T47D (cell line): ENCODE measurements around the gene OR1J4.
"Not testable (repeated sequence)": the region's sequence is repeated elsewhere in the genome, so short reads cannot be mapped to it uniquely, and the experiment has no call there.

Experiments used
- DNase-seq, 2 experiments: peaks; one replicate each; pipeline versions ENCODE4 v3.0.0 to v3.0.0-alpha.2; 2011 to 2012; ENCODE audit warnings: low read depth in 1 of 2, low spot score in 1 of 2
- JUND ChIP-seq: IDR thresholded peaks from 2 replicates; pipeline ENCODE4 v1.6.1; 2012; ENCODE audit warnings: low read depth
- in situ Hi-C: cut with HindIII; loops from 2 replicates; pipeline ENCODE4 v1.10.0; 2016; ENCODE audit warnings: low sequenced_read_pairs, low pct_unique_long_range_greater_than_20kb

OR1J4 gene

DNA sequence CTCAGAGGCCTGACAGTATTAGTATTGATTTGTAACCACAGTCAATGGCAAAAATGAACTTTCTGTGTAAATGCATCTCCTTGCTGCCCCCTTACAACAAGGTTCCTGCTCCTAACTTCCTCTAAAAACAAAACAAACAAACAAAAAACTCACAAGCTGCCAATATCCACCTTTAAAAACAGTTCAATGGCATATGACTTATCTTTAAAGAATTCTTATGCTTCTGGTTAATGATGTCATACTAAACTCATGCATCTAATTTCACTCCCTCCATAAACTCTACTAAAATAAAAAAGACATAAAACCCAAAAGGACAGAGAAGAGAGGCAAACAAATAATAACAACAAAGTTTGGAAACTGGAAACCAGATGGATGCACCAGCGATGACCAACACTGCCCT lies 17.2 kb downstream of the OR1J4 start:
- DNase-seq: no peak
- TF ChIP-seq JUND: no peak
- in situ Hi-C loops: no loop called here

GRCh38 chr9:122537066-122537465 lies 18.1 kb downstream of the OR1J4 start:
- in situ Hi-C loops, DNase-seq: not testable (repeated sequence)

DNA sequence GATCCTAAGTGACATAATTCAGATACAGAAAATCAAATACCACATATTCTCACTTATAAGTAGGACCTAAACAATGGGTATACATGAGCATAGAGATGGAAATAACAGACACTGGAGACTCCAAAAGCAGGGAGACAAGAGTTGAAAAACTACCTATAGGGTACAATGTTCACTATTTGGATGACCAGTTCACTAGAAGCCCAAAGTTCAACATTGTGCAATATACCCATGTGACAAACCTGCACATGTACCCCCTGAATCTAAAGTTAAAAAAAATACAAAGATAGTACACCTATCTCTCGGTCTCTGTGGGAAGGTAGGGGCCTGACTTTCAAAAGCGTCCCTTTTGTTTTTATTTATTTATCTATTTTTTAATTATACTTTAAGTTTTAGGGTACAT lies 19.8 kb downstream of the OR1J4 start:
- in situ Hi-C loops: no loop called here
- no peak for TF ChIP-seq JUND
- DNase-seq: no peak

- DNase-seq: peak; percentile 55 to 80
- TF ChIP-seq JUND: no peak
- in situ Hi-C loops: no loop called here
Observed at GRCh38 chr9:122546196-122546595, 27.3 kb downstream of the OR1J4 start.

DNA sequence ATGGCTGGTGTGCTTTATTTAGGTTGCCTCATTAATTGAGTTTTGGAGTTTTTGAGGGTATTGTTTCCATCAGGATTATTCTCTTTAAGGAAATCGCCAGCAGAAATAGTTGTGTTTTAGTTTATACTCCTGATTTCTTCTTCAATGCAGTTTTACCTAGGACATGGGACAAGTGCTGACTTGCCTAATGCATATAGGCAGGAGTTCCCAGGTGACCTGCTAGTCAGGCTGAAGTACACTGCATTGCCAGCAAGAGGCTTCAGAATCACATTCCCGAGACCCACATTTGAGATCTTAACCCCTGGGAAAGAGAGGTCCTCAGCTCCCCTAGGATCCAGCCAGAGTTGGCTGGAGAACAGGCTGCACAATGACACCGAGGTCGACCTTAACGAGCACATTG lies 32.4 kb downstream of the OR1J4 start:
- no peak for DNase-seq
- TF ChIP-seq JUND: no peak
- in situ Hi-C loops: no loop called here

DNA sequence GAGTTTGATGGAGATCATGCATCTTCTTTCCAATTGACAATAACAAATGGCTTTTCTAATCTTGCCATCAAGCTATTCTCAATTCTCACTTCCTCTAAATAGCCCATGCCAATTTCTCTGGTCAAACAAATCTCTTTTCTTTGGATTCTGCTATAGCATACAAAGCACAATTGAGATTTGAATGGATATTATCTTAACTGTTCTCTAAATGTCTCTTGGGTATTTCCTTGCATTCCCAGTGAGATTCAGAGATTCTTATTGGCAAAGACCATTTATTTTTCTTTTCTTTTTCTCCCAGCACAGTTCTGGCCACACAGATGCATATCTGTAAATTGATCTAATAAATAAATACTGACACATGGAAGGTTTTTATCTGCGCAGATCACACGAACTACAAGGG lies 33.9 kb downstream of the OR1J4 start, which contains the start of gene OR1N2:
TSS of gene OR1N2 (plus strand) at position 301 of the 400 bp plus-strand sequence. CDS start 100 bp downstream, outside the sequence.
- in situ Hi-C loops: no loop called here
- DNase-seq: no peak
- no peak for TF ChIP-seq JUND

- in situ Hi-C loops: no loop called here
- no peak for DNase-seq
- no peak for TF ChIP-seq JUND
Observed at GRCh38 chr9:122561446-122561845, 42.5 kb downstream of the OR1J4 start.

DNA sequence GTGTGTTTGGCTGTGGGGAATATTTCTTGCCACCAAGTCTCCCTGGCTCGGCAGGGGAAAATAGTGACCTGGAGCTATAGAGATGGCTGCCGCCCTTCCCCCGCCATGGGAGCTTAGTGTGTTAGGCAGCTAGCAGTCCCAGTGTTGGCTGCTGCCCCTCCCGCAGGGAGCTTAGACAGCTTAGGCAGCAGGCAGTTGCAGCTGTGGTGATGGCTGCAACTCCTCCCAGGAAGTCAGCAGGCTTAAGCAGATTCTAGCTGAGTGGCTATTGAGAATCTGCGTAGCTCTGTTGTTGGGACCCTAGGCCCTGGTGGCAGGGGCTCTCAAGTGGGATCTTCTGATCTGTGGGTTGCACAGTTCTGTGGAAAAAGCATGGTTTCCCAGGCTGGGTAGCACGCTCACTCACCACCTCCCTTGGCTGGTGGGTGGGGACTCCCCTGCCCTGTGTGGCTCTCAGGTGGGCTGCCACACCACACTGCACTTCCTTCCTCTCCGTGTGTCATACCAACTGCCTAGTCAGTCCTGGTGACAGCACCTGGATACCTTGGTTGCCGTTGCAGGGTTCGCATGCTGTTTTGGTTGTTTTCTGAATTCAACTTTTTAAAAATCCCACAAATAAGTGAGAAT lies 43.3 kb downstream of the OR1J4 start:
- in situ Hi-C loops: no loop called here
- no peak for DNase-seq
- no peak for TF ChIP-seq JUND

GRCh38 chr9:122567901-122568300 lies 49.0 kb downstream of the OR1J4 start:
- in situ Hi-C loops: no loop called here
- TF ChIP-seq JUND: no peak
- DNase-seq: no peak
